Activated T-helper 1 cell treated with anti-CD3 and anti-CD28 coated beads, Interleukin-2, amount 50 U/mL, for 16 hours (primary cell): ENCODE measurements around the gene KCNQ5.

Experiments used
- DNase-seq, 2 donors: peaks; one replicate each; pipeline ENCODE4 v3.0.0-alpha.2; 2020; ENCODE audit warnings: low read depth in 1 of 2, low spot score in 1 of 2

Gene KCNQ5

DNA sequence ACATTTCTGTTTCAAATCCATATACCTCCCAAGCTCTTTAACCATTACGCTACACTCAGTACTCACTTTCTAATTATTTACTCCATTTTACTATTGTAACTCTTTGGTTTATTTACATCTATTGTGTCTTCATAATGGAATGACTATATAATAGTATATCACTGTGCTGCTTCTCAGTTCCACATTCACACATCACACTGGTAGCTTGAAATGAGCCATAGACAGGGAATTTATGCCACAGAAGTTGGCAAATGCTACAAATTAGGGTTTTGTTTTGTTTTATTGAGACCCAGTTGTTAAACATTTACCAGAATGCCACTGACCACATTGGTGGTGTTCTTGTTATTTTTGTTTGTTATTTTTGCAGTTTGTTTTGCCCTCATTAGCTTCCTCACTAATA is 213.9 kb downstream of the KCNQ5 start:
- DNase-seq: no peak

GRCh38 chr6:72836971-72837370 is 215.1 kb downstream of the KCNQ5 start:
- no peak for DNase-seq

GRCh38 chr6:72841195-72841594 is 219.3 kb downstream of the KCNQ5 start:
- no peak for DNase-seq

DNA sequence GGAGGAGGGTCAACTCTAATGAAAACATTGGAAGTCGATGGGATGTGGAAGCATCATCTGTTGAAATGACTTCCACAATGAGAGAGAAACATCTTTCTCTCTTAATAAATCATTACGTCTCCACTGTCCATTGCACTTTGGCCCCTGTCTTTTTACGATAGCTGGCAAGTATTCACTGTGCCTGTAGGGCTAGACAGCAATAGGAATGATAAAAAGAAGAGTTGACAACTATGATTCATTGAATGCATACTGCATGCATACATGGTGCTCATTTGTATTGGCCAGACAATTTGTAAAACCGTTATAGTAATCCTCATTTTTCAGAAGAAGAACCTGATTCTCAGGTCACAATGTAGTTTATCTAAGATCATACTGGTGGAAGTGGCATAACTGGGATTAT is 220.3 kb downstream of the KCNQ5 start:
- no peak for DNase-seq

DNA sequence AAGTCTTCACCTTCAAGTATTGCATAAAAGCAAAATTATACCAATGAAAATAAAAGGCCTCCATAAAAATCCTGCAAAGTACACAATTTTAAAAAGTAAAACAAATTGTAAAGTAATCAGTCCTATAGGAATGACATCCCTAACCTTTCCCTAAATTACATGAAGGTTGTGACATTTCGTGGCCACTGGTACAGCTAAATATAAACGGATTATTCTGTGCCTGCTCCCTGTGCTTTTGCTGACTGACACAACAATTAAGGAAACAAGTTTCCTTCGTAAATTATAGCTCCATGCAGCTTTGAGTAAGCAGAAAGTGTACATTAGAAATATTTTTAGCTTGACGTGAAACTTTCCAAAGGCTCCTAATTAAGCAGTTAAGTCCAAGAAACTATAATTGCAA is 222.8 kb downstream of the KCNQ5 start:
- no peak for DNase-seq

DNA sequence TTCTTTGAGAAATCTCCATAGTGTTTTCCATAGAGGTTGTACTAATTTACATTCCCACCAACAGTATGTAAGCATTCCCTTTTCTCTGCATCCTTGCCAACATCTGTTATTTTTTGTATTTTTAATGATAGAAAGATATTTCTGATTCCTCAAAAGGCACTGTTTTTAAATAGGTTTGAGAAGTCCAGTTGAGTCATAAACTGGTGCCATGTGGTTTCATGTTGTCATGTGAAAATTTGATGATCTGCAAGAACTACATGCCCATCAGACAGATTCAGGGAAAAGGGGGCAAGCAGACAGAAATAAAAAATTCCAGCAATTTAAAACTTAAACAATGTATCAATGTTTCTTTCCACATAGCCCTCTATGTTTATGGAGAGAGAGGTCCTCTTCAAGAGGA is 227.5 kb downstream of the KCNQ5 start:
- no peak for DNase-seq

GRCh38 chr6:72850040-72850439 is 228.2 kb downstream of the KCNQ5 start:
- DNase-seq: no peak

GRCh38 chr6:72850469-72850868 is 228.6 kb downstream of the KCNQ5 start:
- DNase-seq: no peak

GRCh38 chr6:72855471-72855870 is 233.6 kb downstream of the KCNQ5 start:
- no peak for DNase-seq

GRCh38 chr6:72856801-72857200 is 234.9 kb downstream of the KCNQ5 start:
- DNase-seq: no peak

GRCh38 chr6:72857791-72858585 is 236.1 kb downstream of the KCNQ5 start:
- no peak for DNase-seq

DNA sequence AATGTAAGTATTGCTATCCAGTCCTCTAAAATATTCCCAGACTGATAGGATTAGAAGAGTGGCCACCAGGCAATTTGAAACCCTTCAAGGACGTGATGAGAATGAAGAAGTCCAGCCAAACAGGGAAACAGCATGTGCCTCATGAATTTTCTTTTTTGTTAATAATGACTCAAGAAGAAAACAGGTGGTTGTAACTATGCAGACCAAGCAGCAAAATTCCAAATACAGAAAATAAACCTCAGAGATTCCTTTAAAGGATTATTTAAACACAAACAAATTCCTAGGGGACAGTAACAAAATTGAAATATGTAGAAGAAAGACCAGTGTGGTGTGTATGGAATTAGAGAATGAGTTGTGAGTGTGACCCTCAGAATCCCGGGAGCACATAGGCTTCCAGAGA is 239.2 kb downstream of the KCNQ5 start:
- DNase-seq: no peak

DNA sequence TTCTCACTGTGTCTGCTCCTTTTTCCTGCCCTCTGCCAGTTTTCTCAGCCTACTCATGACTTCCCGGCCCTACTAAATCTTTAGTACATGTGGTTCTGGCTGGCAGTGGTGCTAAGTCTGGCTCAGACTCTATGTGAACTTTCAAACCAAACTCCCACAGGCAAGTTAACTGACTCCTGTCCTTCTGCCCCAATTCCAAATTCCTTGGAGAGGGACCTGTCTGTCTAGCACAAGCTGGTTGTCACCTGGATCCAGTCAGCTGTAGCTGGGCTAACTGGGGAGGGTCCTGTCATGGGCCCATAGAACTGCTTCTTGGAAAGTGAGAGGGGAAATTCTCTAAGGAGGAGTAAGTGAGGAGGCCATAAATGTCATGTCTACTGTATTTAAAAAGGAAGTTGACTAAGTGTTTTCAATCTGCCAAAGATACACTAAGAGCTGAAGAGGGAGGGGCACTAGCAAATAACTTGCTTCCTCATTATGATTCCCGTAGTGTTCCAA is 240.1 kb downstream of the KCNQ5 start:
- no peak for DNase-seq

- DNase-seq: no peak
These were observed 241.3 kb downstream of the KCNQ5 start for GRCh38 chr6:72863131-72863530.

GRCh38 chr6:72864236-72864635 is 242.4 kb downstream of the KCNQ5 start:
- DNase-seq: no peak

DNA sequence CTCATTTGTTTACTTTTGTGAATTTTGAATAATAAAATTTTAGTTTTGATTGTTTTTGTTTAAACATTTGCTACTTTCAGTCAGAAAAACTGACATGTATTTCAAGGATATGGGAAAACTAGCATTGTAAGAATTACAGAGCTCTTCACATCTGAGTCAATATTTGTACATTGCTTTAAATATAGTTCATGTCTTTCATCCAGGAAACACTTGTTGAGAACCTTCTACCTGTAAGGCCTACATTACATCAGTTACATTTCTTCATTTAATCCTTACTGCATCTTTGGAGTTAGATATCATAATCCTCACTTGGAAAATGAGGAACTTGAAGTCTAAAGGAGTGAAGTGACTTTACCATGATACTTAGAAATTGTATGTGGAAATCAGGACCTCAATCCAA is 242.9 kb downstream of the KCNQ5 start:
- DNase-seq: no peak

DNA sequence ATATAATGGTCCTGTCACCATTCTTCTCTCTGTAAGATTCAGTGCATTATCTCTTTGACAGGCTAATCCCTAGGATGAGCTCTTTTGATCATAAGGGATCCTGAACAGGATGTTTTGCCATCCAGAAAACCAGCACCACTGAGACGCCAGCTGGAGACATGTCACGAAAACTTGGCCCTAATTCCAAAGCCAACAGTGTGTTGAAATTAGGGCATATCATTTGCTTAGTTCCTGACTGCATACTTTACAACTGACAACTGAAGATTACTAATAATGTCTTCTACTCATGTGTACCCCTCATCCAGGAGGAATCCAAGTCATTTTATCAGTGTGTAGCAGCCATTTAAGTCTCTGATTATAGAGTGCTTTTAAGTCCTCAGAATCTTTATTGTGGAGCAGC is 243.6 kb downstream of the KCNQ5 start:
- DNase-seq: no peak

DNA sequence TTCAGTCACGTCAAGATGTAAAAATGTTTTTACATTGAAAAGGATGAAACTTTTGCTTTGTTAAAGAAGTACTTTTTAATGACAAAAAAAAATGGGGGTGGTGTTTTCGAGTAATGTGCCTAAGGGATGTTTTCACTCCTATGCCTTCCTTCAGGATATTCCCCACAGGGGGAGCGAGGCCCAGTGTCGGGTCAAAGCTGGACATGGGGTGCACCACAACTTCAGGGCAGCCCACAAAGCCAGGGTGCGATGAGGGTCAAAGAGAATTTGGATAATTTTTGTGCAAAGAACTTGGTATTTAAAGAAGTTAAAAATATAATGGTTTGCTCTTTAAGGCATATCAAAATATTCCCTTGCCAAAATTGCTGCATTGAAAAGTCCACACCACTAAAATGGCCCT is 247.8 kb downstream of the KCNQ5 start:
- DNase-seq: no peak

GRCh38 chr6:72873433-72873832 is 251.6 kb downstream of the KCNQ5 start:
- no peak for DNase-seq

DNA sequence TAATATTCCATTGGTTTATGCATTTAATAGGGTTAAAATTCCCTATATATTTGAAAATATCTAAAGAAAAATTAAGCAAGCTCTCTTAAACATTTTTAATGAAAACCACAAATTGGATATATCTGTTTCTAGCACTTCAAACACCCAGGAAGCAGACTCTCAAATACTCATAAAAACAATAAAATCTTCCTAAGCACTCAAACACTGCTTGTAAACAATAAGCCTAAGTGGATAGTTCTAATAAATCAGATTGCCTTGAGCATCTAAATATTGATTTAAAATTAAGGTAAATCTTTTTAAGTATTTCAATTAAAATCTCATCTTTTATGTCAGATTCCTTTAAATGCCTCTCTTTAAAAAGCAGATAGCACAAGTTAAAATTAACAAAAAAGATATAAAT is 254.4 kb downstream of the KCNQ5 start:
- no peak for DNase-seq

DNA sequence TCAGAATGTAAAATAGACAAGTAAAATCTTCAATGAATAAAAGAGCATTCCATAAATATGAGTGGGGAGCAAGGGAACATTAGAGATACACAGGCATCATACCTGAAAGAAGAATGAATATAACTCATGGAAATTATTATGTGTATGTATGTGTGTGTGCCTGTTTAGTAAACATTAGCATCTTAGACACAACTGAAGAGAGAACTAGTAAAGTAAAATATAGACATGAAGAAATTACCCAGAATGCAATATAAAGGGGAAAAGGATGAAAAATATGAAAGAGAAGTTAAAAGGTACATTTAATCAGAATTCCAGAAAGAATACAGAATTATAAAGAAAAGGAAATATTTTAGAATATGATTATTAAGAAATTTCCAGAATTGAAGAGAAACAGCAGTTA is 264.3 kb downstream of the KCNQ5 start:
- no peak for DNase-seq

DNA sequence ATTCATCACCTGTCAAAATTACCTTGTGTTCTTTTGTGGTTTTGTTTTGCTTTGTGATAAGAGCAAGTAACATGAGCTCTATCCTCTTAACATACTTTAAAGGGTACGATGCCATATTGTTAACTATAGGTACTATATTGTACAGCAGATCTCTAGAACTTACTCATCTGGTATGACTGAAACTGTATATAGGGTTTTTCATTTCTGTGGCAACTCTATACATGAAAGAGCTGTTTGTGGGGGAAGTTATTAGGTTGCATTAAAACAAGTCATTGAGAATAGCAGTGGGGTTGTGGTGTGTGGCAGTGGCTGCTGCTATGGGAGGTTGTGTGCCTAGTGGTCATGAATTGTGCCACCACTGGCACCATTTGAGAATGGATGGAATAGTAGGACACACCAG is 268.4 kb downstream of the KCNQ5 start:
- DNase-seq: no peak

DNA sequence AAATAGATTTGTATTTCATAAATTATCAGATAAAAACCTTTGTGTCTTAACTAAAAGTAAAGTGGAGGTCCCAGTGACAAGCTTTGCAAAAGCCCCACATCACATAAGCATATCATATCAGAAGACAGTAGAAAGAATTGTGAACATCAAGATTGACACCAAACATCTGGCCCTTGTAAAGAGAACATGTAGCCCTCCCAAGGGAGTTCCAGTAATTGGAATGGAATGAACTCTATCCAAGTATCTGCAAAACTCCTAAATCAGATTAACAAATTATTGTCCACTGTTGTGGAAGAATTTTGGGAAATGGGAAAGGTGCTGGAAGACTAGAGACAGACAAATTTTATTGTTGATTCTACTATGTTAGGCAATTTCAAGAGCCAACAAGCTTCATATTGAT is 268.8 kb downstream of the KCNQ5 start:
- DNase-seq: no peak
